ENCODE results near the gene SMARCAD1.
"Not testable (repeated sequence)": the region's sequence is repeated elsewhere in the genome, so short reads cannot be mapped to it uniquely, and the experiment has no call there.

The SMARCAD1 gene

GRCh38 chr4:94235825-94236224 is 28.2 kb downstream of the SMARCAD1 start:
- DNase-seq: no peak

GRCh38 chr4:94237271-94237670 is 29.6 kb downstream of the SMARCAD1 start:
- no peak for DNase-seq

GRCh38 chr4:94238160-94238559 is 30.5 kb downstream of the SMARCAD1 start:
- no peak for DNase-seq

- DNase-seq: no peak
Observed at GRCh38 chr4:94240384-94240783, 32.7 kb downstream of the SMARCAD1 start.

- DNase-seq: no peak
Observed at GRCh38 chr4:94244087-94244828, 36.6 kb downstream of the SMARCAD1 start.

GRCh38 chr4:94244829-94245185 is 37.1 kb downstream of the SMARCAD1 start:
- DNase-seq: no peak

GRCh38 chr4:94251094-94251493 is 43.4 kb downstream of the SMARCAD1 start:
- no peak for DNase-seq

- no peak for DNase-seq
Observed at GRCh38 chr4:94253036-94253435, 45.4 kb downstream of the SMARCAD1 start.

GRCh38 chr4:94256144-94256783 is 48.6 kb downstream of the SMARCAD1 start:
- DNase-seq: no peak

GRCh38 chr4:94256828-94257227 is 49.2 kb downstream of the SMARCAD1 start:
- no peak for DNase-seq

GRCh38 chr4:94262163-94263016 is 54.7 kb downstream of the SMARCAD1 start:
- DNase-seq: no peak

- no peak for DNase-seq
Observed at GRCh38 chr4:94267037-94267436, 59.4 kb downstream of the SMARCAD1 start.

- DNase-seq: no peak
Observed at GRCh38 chr4:94271248-94271647, 63.6 kb downstream of the SMARCAD1 start.

GRCh38 chr4:94274912-94275311 is 67.2 kb downstream of the SMARCAD1 start:
- no peak for DNase-seq

- DNase-seq: no peak
Observed at GRCh38 chr4:94276204-94276603, 68.5 kb downstream of the SMARCAD1 start.

GRCh38 chr4:94277534-94277933 is 69.9 kb downstream of the SMARCAD1 start:
- DNase-seq: no peak

GRCh38 chr4:94278781-94279180 is 71.1 kb downstream of the SMARCAD1 start:
- DNase-seq: no peak

GRCh38 chr4:94284889-94285288 is 77.2 kb downstream of the SMARCAD1 start:
- DNase-seq: no peak

- DNase-seq: no peak
Observed at GRCh38 chr4:94285666-94286065, 78.0 kb downstream of the SMARCAD1 start.

GRCh38 chr4:94290245-94290644 is 82.6 kb downstream of the SMARCAD1 start:
- DNase-seq: no peak

- not testable (repeated sequence) for DNase-seq
Observed at GRCh38 chr4:94293981-94294380, 86.3 kb downstream of the SMARCAD1 start.

GRCh38 chr4:94295473-94295872 is 87.8 kb downstream of the SMARCAD1 start:
- DNase-seq: not testable (repeated sequence)

- DNase-seq: no peak
Observed at GRCh38 chr4:94298725-94299252, 91.1 kb downstream of the SMARCAD1 start.
